H1 (cell line): Measurements from ENCODE around the gene TDO2. TPM values are rescaled to one million over a fixed set of nuclear protein-coding genes. Genes with fewer than 3 reads are reported as not detected.

Experiments
- CTCF ChIA-PET: fragments of 300-600 bp; sonication (Branson Sonifier 250); formaldehyde crosslinking; loops from one replicate; lab custom pipeline; 2021; ENCODE audit not compliant: partially characterized antibody; lab: Charles Lee
- POLR2A ChIA-PET: fragments of 300-600 bp; sonication (Branson Sonifier 250); formaldehyde crosslinking; loops from one replicate; lab custom pipeline; 2021; ENCODE audit warnings: inconsistent platforms; ENCODE audit not compliant: partially characterized antibody; lab: Charles Lee
- DNase-seq, 2 experiments: peaks; one replicate each; pipeline versions ENCODE4 v3.0.0 to v3.0.0-alpha.2; 2010 to 2022; ENCODE audit warnings: low spot score in 2 of 2, low read depth in 1 of 2, mixed read lengths in 1 of 2
- FAIRE-seq: peaks from 2 replicates; lab custom pipeline; 2011; peaks lifted over from hg19 to GRCh38; lab: Jason Lieb, UNC
- H2AFZ ChIP-seq: 2 replicates; pipeline ENCODE4 v1.8.1; 2012; ENCODE audit warnings: low read length, inconsistent platforms
- H2AK5ac ChIP-seq: 2 replicates; pipeline ENCODE4 v1.6.1; 2013; ENCODE audit warnings: low read depth, low read length
- H2BK120ac ChIP-seq: replicated peaks from 2 replicates; pipeline ENCODE3; 2013; ENCODE audit warnings: low read depth, low read length, inconsistent platforms
- H2BK12ac ChIP-seq: 2 replicates; pipeline ENCODE4 v1.6.1; 2013; ENCODE audit warnings: low read depth, low read length
- H2BK15ac ChIP-seq: 2 replicates; pipeline ENCODE4 v1.6.1; 2013; ENCODE audit warnings: low read length
- H2BK20ac ChIP-seq: 2 replicates; pipeline ENCODE4 v1.6.1; 2013; ENCODE audit warnings: low read length
- H2BK5ac ChIP-seq: 2 replicates; pipeline ENCODE4 v1.6.1; 2013; ENCODE audit warnings: low read depth, low read length
- H3K14ac ChIP-seq: 2 replicates; pipeline ENCODE4 v1.6.1; 2013; ENCODE audit warnings: inconsistent platforms; ENCODE audit not compliant: insufficient read length
- H3K18ac ChIP-seq: 2 replicates; pipeline ENCODE4 v1.6.1; 2013; ENCODE audit warnings: low read length; ENCODE audit errors: extremely low read depth
- H3K23ac ChIP-seq: 2 replicates; pipeline ENCODE4 v1.6.1; 2013; ENCODE audit warnings: inconsistent platforms; ENCODE audit not compliant: insufficient read length
- H3K23me2 ChIP-seq: 2 replicates; pipeline ENCODE4 v1.6.1; 2013; ENCODE audit warnings: low read depth, low read length
- H3K27ac ChIP-seq: 2 replicates; pipeline ENCODE4 v1.6.1; 2011; ENCODE audit warnings: low read depth, low read length, inconsistent platforms
- H3K27me3 ChIP-seq, 4 experiments: replicated peaks in 1 of 4; 1 replicate in 1 of 4; 2 replicates in 3 of 4; pipeline versions ENCODE4 v1.6.1 to v1.8.1; 2011 to 2013; ENCODE audit warnings: low read length in 3 of 4, mild to moderate bottlenecking in 3 of 4, inconsistent platforms in 2 of 4, mixed read lengths in 2 of 4, moderate library complexity in 1 of 4; ENCODE audit not compliant: control insufficient read depth in 3 of 4, insufficient read depth in 3 of 4; ENCODE audit errors: extremely low read depth in 1 of 4
- H3K36me3 ChIP-seq, 4 experiments: 2 replicates each; pipeline versions ENCODE4 v1.6.1 to v1.8.1; 2011 to 2013; ENCODE audit warnings: mild to moderate bottlenecking in 4 of 4, low read length in 3 of 4, moderate library complexity in 2 of 4, control low read depth in 1 of 4, inconsistent platforms in 1 of 4; ENCODE audit not compliant: insufficient read depth in 4 of 4, control insufficient read depth in 2 of 4
- H3K4ac ChIP-seq: replicated peaks from 2 replicates; pipeline ENCODE3; 2013; ENCODE audit warnings: low read length, low read depth, mixed read lengths, inconsistent platforms; ENCODE audit not compliant: insufficient read length
- H3K4me1 ChIP-seq, 4 experiments: replicated peaks in 1 of 4; 1 replicate in 1 of 4; 2 replicates in 3 of 4; pipeline versions ENCODE4 v1.6.1 to v1.8.1; 2011 to 2013; ENCODE audit warnings: low read length in 3 of 4, inconsistent platforms in 2 of 4, mixed read lengths in 1 of 4; ENCODE audit not compliant: insufficient read depth in 4 of 4, control insufficient read depth in 3 of 4
- H3K4me2 ChIP-seq, 2 experiments: 2 replicates each; pipeline versions ENCODE4 v1.6.1 to v1.8.1; 2011 to 2013; ENCODE audit warnings: low read depth in 2 of 2, low read length in 2 of 2, control low read depth in 1 of 2, inconsistent platforms in 1 of 2, mild to moderate bottlenecking in 1 of 2; ENCODE audit not compliant: insufficient read depth in 1 of 2
- H3K4me3 ChIP-seq, 4 experiments: fragments of 200-600, 300-600 bp in 1 of 4; sonication (generic), shearing (Covaris generic), sonication (Bioruptor Twin) in 1 of 4; 2 replicates each; pipeline versions ENCODE4 v1.5.1 to v1.8.1; 2011 to 2016; ENCODE audit warnings: low read length in 4 of 4, low read depth in 3 of 4, control low read depth in 2 of 4, inconsistent platforms in 2 of 4, mild to moderate bottlenecking in 2 of 4, mixed read lengths in 1 of 4, moderate library complexity in 1 of 4; ENCODE audit not compliant: insufficient read depth in 2 of 4; ENCODE audit errors: extremely low read depth in 1 of 4
- H3K56ac ChIP-seq: replicated peaks from 2 replicates; pipeline ENCODE3; 2013; ENCODE audit warnings: low read depth, mild to moderate bottlenecking, mixed read lengths, low read length, inconsistent platforms; ENCODE audit not compliant: insufficient read length
- H3K79me1 ChIP-seq: 2 replicates; pipeline ENCODE4 v1.6.1; 2013; ENCODE audit warnings: low read depth, low read length, control low read depth
- H3K79me2 ChIP-seq, 2 experiments: 2 replicates each; pipeline versions ENCODE4 v1.6.1 to v1.8.1; 2012 to 2013; ENCODE audit warnings: low read length in 2 of 2, mild to moderate bottlenecking in 2 of 2, inconsistent platforms in 1 of 2; ENCODE audit not compliant: insufficient read depth in 2 of 2, control insufficient read depth in 1 of 2
- H3K9ac ChIP-seq, 4 experiments: replicated peaks in 1 of 4; 1 replicate in 1 of 4; 2 replicates in 3 of 4; pipeline versions ENCODE4 v1.6.1 to v1.8.1; 2011 to 2013; ENCODE audit warnings: low read depth in 3 of 4, low read length in 3 of 4, control low read depth in 2 of 4, mild to moderate bottlenecking in 2 of 4, moderate library complexity in 2 of 4, inconsistent platforms in 1 of 4; ENCODE audit errors: extremely low read depth in 1 of 4
- H3K9me3 ChIP-seq, 2 experiments: 2 replicates each; pipeline versions ENCODE4 v1.6.1 to v1.8.1; 2012 to 2013; ENCODE audit warnings: mild to moderate bottlenecking in 2 of 2, moderate library complexity in 2 of 2, control low read depth in 1 of 2, inconsistent platforms in 1 of 2, low read depth in 1 of 2, low read length in 1 of 2, mixed read lengths in 1 of 2; ENCODE audit not compliant: insufficient read depth in 2 of 2
- H4K20me1 ChIP-seq, 2 experiments: replicated peaks in 1 of 2; 2 replicates each; pipeline versions ENCODE3 to v1.8.1; 2011 to 2013; ENCODE audit warnings: inconsistent platforms in 2 of 2, low read length in 2 of 2, mild to moderate bottlenecking in 1 of 2; ENCODE audit not compliant: insufficient read depth in 2 of 2, control insufficient read depth in 1 of 2
- H4K5ac ChIP-seq: 2 replicates; pipeline ENCODE4 v1.6.1; 2013; ENCODE audit warnings: low read length, low read depth, mixed read lengths, inconsistent platforms; ENCODE audit not compliant: insufficient read length
- H4K8ac ChIP-seq: 2 replicates; pipeline ENCODE4 v1.8.0; 2013; ENCODE audit warnings: mild to moderate bottlenecking, moderate library complexity, low read length, inconsistent platforms; ENCODE audit not compliant: insufficient read depth; ENCODE audit errors: extremely low read depth
- H4K91ac ChIP-seq: replicated peaks from 2 replicates; pipeline ENCODE3; 2013; ENCODE audit warnings: low read length, mixed read lengths, inconsistent platforms; ENCODE audit not compliant: insufficient read length
- BRCA1 ChIP-seq: IDR thresholded peaks from 2 replicates; pipeline ENCODE4 v1.6.1; 2012; ENCODE audit warnings: low read depth, low read length, improper control_type of control experiment
- CEBPB ChIP-seq: IDR thresholded peaks from 2 replicates; pipeline ENCODE4 v1.6.1; 2012; ENCODE audit warnings: low read depth, low read length
- CREB1 ChIP-seq: IDR thresholded peaks from 2 replicates; pipeline ENCODE4 v1.6.1; 2012; ENCODE audit warnings: inconsistent platforms
- EGR1 ChIP-seq: IDR thresholded peaks from 2 replicates; pipeline ENCODE4 v1.6.1; 2011; ENCODE audit warnings: low read depth, low read length, borderline replicate concordance
- JUND ChIP-seq: IDR thresholded peaks from 2 replicates; pipeline ENCODE4 v1.6.1; 2011; ENCODE audit warnings: mild to moderate bottlenecking, improper control_type of control experiment, low read length
- KDM1A ChIP-seq: fragments of 200-600, 300-600 bp; sonication (generic); IDR thresholded peaks from 2 replicates; pipeline ENCODE4 v1.7.1; 2016; ENCODE audit warnings: mild to moderate bottlenecking, low read length, borderline replicate concordance
- MAFK ChIP-seq: IDR thresholded peaks from 2 replicates; pipeline ENCODE4 v1.6.1; 2012; ENCODE audit warnings: low read depth, mild to moderate bottlenecking, improper control_type of control experiment, low read length
- NANOG ChIP-seq: IDR thresholded peaks from 2 replicates; pipeline ENCODE4 v1.6.1; 2011; ENCODE audit warnings: low read length, low read depth, mild to moderate bottlenecking, inconsistent platforms; ENCODE audit not compliant: insufficient read depth, poor library complexity, severe bottlenecking
- RFX5 ChIP-seq: IDR thresholded peaks from 2 replicates; pipeline ENCODE4 v1.6.1; 2011; ENCODE audit warnings: low read depth, low read length, improper control_type of control experiment, borderline replicate concordance
- RXRA ChIP-seq: IDR thresholded peaks from 2 replicates; pipeline ENCODE4 v1.6.1; 2011; ENCODE audit warnings: low read depth, mild to moderate bottlenecking, low read length, moderate library complexity; ENCODE audit not compliant: insufficient read depth
- SIRT6 ChIP-seq: IDR thresholded peaks from one replicate; pipeline ENCODE4 v1.7.1; 2012; ENCODE audit warnings: low read length, inconsistent platforms
- SP1 ChIP-seq: IDR thresholded peaks from 2 replicates; pipeline ENCODE4 v1.6.1; 2011; ENCODE audit warnings: low read depth, low read length
- TAF1 ChIP-seq: IDR thresholded peaks from 2 replicates; pipeline ENCODE4 v1.6.1; 2011; ENCODE audit warnings: mild to moderate bottlenecking, low read depth, low read length
- TCF12 ChIP-seq: IDR thresholded peaks from 2 replicates; pipeline ENCODE4 v1.6.1; 2011; ENCODE audit warnings: low read depth, mild to moderate bottlenecking, low read length
- TEAD4 ChIP-seq: IDR thresholded peaks from 2 replicates; pipeline ENCODE4 v1.6.1; 2012; ENCODE audit warnings: low read depth, low read length, inconsistent platforms, mixed read lengths
- ZNF274 ChIP-seq: IDR thresholded peaks from 2 replicates; pipeline ENCODE4 v1.7.0; 2012; ENCODE audit warnings: low read length, borderline replicate concordance; ENCODE audit errors: extremely low read depth
- WGBS, 2 experiments: shearing (Covaris generic) in 1 of 2; methylation state at CpG; one replicate each; pipeline versions ENCODE4 v1.1.6 to v1.1.7; 2013 to 2015; ENCODE audit warnings: low lambda C conversion rate in 2 of 2, mixed read lengths in 2 of 2, inconsistent platforms in 1 of 2, low coverage in 1 of 2, missing lambda C conversion rate in 1 of 2; ENCODE audit not compliant: insufficient replicate concordance in 2 of 2, insufficient coverage in 1 of 2, insufficient read length in 1 of 2; ENCODE audit errors: extremely low coverage in 1 of 2, missing lambda C conversion rate in 1 of 2; 5-methylcytosine and 5-hydroxymethylcytosine counted together
- polyA plus RNA-seq, 7 experiments: library from polyadenylated mRNA; depleted of rRNA in 3 of 7; stranded (reverse) in 5 of 7; unstranded in 2 of 7; fragments of >200 nt in 5 of 7; fragments of 200-250 nt in 2 of 7; gene quantifications; 1 replicate in 5 of 7; 2 replicates in 1 of 7; 4 replicates in 1 of 7; pipeline versions ENCODE4 v1.2.1 to v1.2.3, GENCODE V29; 2011 to 2013; ENCODE audit warnings: missing spikeins in 2 of 7, mixed read lengths in 2 of 7
- total RNA-seq: library from RNA; stranded (reverse); fragmentation: NEBNext Ultra II Directional; extraction: Animal tissue kit (Norgen Biotek cat#: 25700); gene quantifications from 2 replicates; pipeline ENCODE4 v1.2.1, GENCODE V29; 2021

Gene TDO2
- total and polyA plus RNA-seq, 2 of the 8 experiments (the other 6 are each of a cell fraction or from before 2014, with no cell fraction given) = 0.03 TPM; not detected in 1

DNA sequence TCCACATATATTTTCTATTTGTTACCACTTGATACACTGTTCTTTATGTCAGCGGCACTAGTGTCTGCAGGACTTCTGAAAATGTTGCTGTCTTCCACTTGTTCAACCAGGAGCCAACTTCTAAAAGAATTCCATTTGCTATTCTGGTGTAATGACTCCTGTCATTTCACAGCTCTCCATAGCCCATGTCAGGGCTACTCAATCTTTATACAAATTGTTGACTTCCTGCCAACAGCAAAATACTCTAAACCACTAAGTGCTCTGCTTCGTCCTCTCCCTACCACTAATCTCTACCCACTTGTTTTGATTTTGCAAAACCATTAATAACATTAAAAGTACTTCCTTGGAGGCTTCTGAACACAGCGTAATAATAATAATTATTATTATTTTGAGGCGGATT is 43.0 kb downstream of the TDO2 start:
- Histone ChIP-seq H2BK12ac (no peak overlapping the region), H3K56ac (no peak overlapping the region), H2BK20ac (no peak overlapping the region), H3K36me3 (no peaks in the 10 kb centered on the region), H2AFZ (no peak overlapping the region), H3K23me2 (no peaks in the 10 kb centered on the region), H2BK5ac (no peak overlapping the region), H4K20me1 (no peaks in the 10 kb centered on the region), H3K27me3 (peaks cover 0 to 1% (median 0%) of the 10 kb centered on the region in 4 experiments; a peak in 1 of 7 replicates), H3K4ac (no peak overlapping the region), H3K4me2 (no peak overlapping the region), H4K91ac (no peak overlapping the region), H3K23ac (no peak overlapping the region), H3K27ac (no peak overlapping the region), H3K14ac (no peak overlapping the region), H3K18ac (no peak overlapping the region), H3K9ac (no peak overlapping the region), H2BK15ac (no peak overlapping the region), H4K8ac (no peak overlapping the region), H2BK120ac (no peak overlapping the region), H3K79me2 (no peaks in the 10 kb centered on the region), H3K9me3 (no peaks in the 10 kb centered on the region), H3K4me3 (no peak overlapping the region), H3K79me1 (no peaks in the 10 kb centered on the region), H2AK5ac (no peak overlapping the region), H4K5ac (no peak overlapping the region), H3K4me1 (no peaks in the 10 kb centered on the region)
- TF ChIP-seq NANOG (no peak), CEBPB (no peak), TEAD4 (no peak), JUND (no peak), MAFK (no peak), SP1 (no peak), ZNF274 (no peak), RFX5 (no peak), TCF12 (no peak), BRCA1 (no peak), EGR1 (no peak), RXRA (no peak), KDM1A (no peak), TAF1 (no peak), SIRT6 (no peak), CREB1 (no peak)
- FAIRE-seq (no peak), DNase-seq (no peak)
- CTCF ChIA-PET = interaction anchor here (0.6 to 1.0 kb wide), 2 partner anchors 138 to 760 kb away, joined by 3 read pairs; no protein-coding TSS in a partner anchor
- 73% methylated on average over 4 of the region's 4 CpGs; no CpG with 5 or more reads in 1 of the 2 experiments for WGBS, 2 experiments
- POLR2A ChIA-PET = no interaction called here
